HEK293 (cell line): ENCODE results near the gene PKDCC.

Source experiments
- CTCF ChIA-PET: fragments of 350-600 bp; formaldehyde crosslinking; extraction: SDS; loops from one replicate; lab custom pipeline; 2021; ENCODE audit warnings: antibody characterized with exemption; lab: Yijun Ruan, JAX
- POLR2A ChIA-PET: fragments of 300-600 bp; formaldehyde crosslinking; extraction: SDS; loops from one replicate; lab custom pipeline; 2020; ENCODE audit warnings: antibody characterized with exemption, inconsistent platforms; lab: Yijun Ruan, JAX
- H3K27ac ChIP-seq: fragments of 200-500 bp; sonication (Bioruptor generic); 2 replicates; pipeline ENCODE4 v1.5.1; 2014; ENCODE audit warnings: low read depth, low read length, control low read depth, inconsistent platforms; ENCODE audit errors: extremely low read depth
- H3K36me3 ChIP-seq, 2 experiments: fragments of 200-500 bp in 1 of 2; sonication (Bioruptor generic) in 1 of 2; 1 replicate in 1 of 2; 2 replicates in 1 of 2; pipeline ENCODE4 v1.5.1; 2014 to 2017; ENCODE audit warnings: inconsistent platforms in 2 of 2, low read length in 2 of 2; ENCODE audit not compliant: control insufficient read depth in 2 of 2, insufficient read depth in 1 of 2
- H3K4me1 ChIP-seq: fragments of 200-500 bp; sonication (Bioruptor generic); 2 replicates; pipeline ENCODE4 v1.5.1; 2014; ENCODE audit warnings: mild to moderate bottlenecking, low read length, inconsistent platforms; ENCODE audit not compliant: control insufficient read depth, insufficient read depth
- H3K4me3 ChIP-seq: 2 replicates; pipeline ENCODE4 v1.5.1; 2011; ENCODE audit warnings: low read depth, mild to moderate bottlenecking, control low read depth, low read length, moderate library complexity
- H3K9me3 ChIP-seq: fragments of 200-500 bp; sonication (Bioruptor generic); 2 replicates; pipeline ENCODE4 v1.5.1; 2014; ENCODE audit warnings: low read depth, low read length, inconsistent platforms; ENCODE audit not compliant: control insufficient read depth, insufficient read depth
- AEBP2 ChIP-seq: fragments of 450-650 bp; formaldehyde crosslinking; IDR thresholded peaks from 2 replicates; pipeline ENCODE4 v1.5.1; 2016; ENCODE audit warnings: missing biosample characterization, missing genetic modification characterization, borderline replicate concordance
- ATF2 ChIP-seq: fragments of 450-650 bp; formaldehyde crosslinking; IDR thresholded peaks from 2 replicates; pipeline ENCODE4 v1.5.1; 2016; ENCODE audit warnings: missing biosample characterization, missing genetic modification characterization, low read depth
- SALL2 ChIP-seq: fragments of 450-650 bp; formaldehyde crosslinking; IDR thresholded peaks from 2 replicates; pipeline ENCODE4 v1.5.0; 2017; ENCODE audit warnings: missing biosample characterization, mild to moderate bottlenecking, missing genetic modification characterization, borderline replicate concordance
- TRIM28 ChIP-seq: IDR thresholded peaks from 2 replicates; pipeline ENCODE4 v1.6.1; 2011; ENCODE audit warnings: low read length, control low read depth, borderline replicate concordance
- ZBTB20 ChIP-seq: fragments of 450-650 bp; formaldehyde crosslinking; IDR thresholded peaks from 2 replicates; pipeline ENCODE4 v1.5.1; 2016; ENCODE audit warnings: missing biosample characterization, missing genetic modification characterization
- ZNF155 ChIP-seq: fragments of 450-650 bp; formaldehyde crosslinking; IDR thresholded peaks from 2 replicates; pipeline ENCODE4 v1.5.1; 2016; ENCODE audit warnings: missing biosample characterization, missing genetic modification characterization
- ZNF354C ChIP-seq: fragments of 450-650 bp; formaldehyde crosslinking; IDR thresholded peaks from 2 replicates; pipeline ENCODE4 v1.5.1; 2016; ENCODE audit warnings: missing biosample characterization, missing genetic modification characterization, low read depth, borderline replicate concordance
- ZNF404 ChIP-seq: fragments of 450-650 bp; formaldehyde crosslinking; IDR thresholded peaks from 2 replicates; pipeline ENCODE4 v1.5.1; 2017; ENCODE audit warnings: missing biosample characterization, missing genetic modification characterization
- ZNF549 ChIP-seq: fragments of 450-650 bp; IDR thresholded peaks from 2 replicates; pipeline ENCODE4 v1.5.1; 2018; ENCODE audit warnings: missing biosample characterization, missing genetic modification characterization, mild to moderate bottlenecking, inconsistent platforms, moderate library complexity
- ZNF654 ChIP-seq: fragments of 450-650 bp; formaldehyde crosslinking; IDR thresholded peaks from 2 replicates; pipeline ENCODE4 v1.5.1; 2016; ENCODE audit warnings: low read depth, missing biosample characterization, missing genetic modification characterization
- ZNF677 ChIP-seq: fragments of 450-650 bp; IDR thresholded peaks from 2 replicates; pipeline ENCODE4 v1.5.0; 2018; ENCODE audit warnings: missing biosample characterization, mild to moderate bottlenecking, missing genetic modification characterization, moderate library complexity
- ZNF837 ChIP-seq: fragments of 450-650 bp; formaldehyde crosslinking; IDR thresholded peaks from 2 replicates; pipeline ENCODE4 v1.5.1; 2016; ENCODE audit warnings: missing biosample characterization, missing genetic modification characterization
- ZXDB ChIP-seq: fragments of 450-650 bp; formaldehyde crosslinking; IDR thresholded peaks from 2 replicates; pipeline ENCODE4 v1.5.1; 2016; ENCODE audit warnings: missing biosample characterization, missing genetic modification characterization
- TF ChIP-seq, protein P1 (sequence below): fragments of 450-650 bp; formaldehyde crosslinking; IDR thresholded peaks from 2 replicates; pipeline ENCODE4 v1.5.1; 2016; ENCODE audit warnings: missing biosample characterization, missing genetic modification characterization
- TF ChIP-seq, protein P2 (sequence below): fragments of 450-650 bp; formaldehyde crosslinking; IDR thresholded peaks from 2 replicates; pipeline ENCODE4 v1.5.1; 2017; ENCODE audit warnings: missing biosample characterization, missing genetic modification characterization

Gene PKDCC

DNA sequence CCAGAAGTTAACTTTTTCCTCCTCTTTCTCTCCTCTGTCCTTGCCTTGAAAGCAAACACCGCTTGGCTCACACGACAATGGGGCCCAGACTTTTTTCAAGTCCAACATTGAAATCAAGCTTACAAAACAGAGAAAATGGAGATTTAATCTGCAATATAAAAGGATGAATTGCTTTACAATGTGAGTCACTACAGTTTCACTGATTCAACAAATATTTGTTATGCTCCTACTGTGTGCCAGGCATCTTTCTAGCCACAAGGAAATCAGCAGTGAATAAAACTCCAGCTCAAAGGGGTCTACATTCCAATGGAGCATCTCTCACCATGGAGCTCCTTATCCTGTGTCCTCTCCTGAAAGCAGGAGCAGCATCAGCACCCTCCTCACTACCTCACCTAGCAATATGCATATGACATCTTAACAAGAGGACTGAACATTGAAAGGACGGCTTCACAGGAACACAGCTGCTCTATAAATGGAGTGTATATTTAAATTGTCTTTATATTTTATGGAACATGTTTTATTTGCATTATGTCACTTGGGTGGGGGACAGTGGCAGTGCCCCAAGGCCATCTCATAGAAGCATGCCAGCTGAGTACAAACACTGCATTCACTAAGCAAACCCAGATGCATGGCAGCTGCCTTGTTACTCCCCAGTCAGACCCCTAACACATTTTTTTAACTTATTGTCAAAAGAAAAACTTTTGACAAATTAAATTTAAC, 39.5 kb downstream of the PKDCC start (continued):
- TF ChIP-seq ATF2 (tag by site-specific recombination) = no peak
- no peak for TF ChIP-seq ZNF404 (tag by site-specific recombination)
- no peak for TF ChIP-seq ZNF549 (tag by site-specific recombination)
- no peak for TF ChIP-seq TRIM28
- no peak for TF ChIP-seq ZNF677 (tag by site-specific recombination)
- TF ChIP-seq ZXDB = no peak
- no peak for TF ChIP-seq SALL2
- no peak for TF ChIP-seq ZNF837 (tag by site-specific recombination)
- TF ChIP-seq, protein P1, sequence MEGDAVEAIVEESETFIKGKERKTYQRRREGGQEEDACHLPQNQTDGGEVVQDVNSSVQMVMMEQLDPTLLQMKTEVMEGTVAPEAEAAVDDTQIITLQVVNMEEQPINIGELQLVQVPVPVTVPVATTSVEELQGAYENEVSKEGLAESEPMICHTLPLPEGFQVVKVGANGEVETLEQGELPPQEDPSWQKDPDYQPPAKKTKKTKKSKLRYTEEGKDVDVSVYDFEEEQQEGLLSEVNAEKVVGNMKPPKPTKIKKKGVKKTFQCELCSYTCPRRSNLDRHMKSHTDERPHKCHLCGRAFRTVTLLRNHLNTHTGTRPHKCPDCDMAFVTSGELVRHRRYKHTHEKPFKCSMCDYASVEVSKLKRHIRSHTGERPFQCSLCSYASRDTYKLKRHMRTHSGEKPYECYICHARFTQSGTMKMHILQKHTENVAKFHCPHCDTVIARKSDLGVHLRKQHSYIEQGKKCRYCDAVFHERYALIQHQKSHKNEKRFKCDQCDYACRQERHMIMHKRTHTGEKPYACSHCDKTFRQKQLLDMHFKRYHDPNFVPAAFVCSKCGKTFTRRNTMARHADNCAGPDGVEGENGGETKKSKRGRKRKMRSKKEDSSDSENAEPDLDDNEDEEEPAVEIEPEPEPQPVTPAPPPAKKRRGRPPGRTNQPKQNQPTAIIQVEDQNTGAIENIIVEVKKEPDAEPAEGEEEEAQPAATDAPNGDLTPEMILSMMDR (tag by site-specific recombination) = no peak

DNA sequence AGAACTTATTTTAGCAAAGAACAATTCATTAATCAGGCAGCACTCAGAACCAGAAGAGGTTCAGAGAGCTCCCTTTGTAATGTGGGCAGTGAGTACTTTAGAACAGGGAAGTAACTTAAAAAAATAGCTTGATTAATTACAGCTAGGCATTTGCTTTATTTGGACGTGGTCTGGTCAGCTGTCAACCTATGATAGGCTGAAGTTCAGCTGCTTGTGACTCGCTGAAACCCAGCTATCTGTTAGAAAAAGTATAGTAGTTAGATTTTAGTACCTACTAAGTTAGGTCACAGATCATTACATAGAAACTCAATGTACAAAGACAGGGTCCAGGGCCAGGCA, 40.0 kb downstream of the PKDCC start:
- peak; percentile 86 for TF ChIP-seq ZNF549 (tag by site-specific recombination)
- TF ChIP-seq, protein P2, sequence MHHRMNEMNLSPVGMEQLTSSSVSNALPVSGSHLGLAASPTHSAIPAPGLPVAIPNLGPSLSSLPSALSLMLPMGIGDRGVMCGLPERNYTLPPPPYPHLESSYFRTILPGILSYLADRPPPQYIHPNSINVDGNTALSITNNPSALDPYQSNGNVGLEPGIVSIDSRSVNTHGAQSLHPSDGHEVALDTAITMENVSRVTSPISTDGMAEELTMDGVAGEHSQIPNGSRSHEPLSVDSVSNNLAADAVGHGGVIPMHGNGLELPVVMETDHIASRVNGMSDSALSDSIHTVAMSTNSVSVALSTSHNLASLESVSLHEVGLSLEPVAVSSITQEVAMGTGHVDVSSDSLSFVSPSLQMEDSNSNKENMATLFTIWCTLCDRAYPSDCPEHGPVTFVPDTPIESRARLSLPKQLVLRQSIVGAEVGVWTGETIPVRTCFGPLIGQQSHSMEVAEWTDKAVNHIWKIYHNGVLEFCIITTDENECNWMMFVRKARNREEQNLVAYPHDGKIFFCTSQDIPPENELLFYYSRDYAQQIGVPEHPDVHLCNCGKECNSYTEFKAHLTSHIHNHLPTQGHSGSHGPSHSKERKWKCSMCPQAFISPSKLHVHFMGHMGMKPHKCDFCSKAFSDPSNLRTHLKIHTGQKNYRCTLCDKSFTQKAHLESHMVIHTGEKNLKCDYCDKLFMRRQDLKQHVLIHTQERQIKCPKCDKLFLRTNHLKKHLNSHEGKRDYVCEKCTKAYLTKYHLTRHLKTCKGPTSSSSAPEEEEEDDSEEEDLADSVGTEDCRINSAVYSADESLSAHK (tag by site-specific recombination) = no peak
- TF ChIP-seq ZNF155 (tag by site-specific recombination) = no peak
- TF ChIP-seq ZNF654 (tag by site-specific recombination) = no peak
- no peak for TF ChIP-seq ZBTB20 (tag by site-specific recombination)
- no peak for TF ChIP-seq ZNF354C (tag by site-specific recombination)
- TF ChIP-seq AEBP2 = no peak
- TF ChIP-seq, protein P1 (tag by site-specific recombination) = no peak
- Histone ChIP-seq H3K4me3 (no peak overlapping the region), H3K27ac (no peak overlapping the region), H3K36me3 (no peaks in the 10 kb centered on the region), H3K4me1 (peaks cover 13% of the 10 kb centered on the region), H3K9me3 (no peaks in the 10 kb centered on the region)
- POLR2A ChIA-PET = no interaction called here
- CTCF ChIA-PET = interaction anchor here (0.6 to 13.0 kb wide), 16 partner anchors 8 to 246 kb away, joined by 3 to 369 read pairs (median 8); partner anchors contain the start of gene PKDCC
